ENCODE data around the gene GABRG1.

- TF ChIP-seq EZH2 (IDR thresholded peaks at IDR 0.05; ENCODE audit: low read length, unreplicated experiment) (no peak), EZH2phosphoT487 (IDR thresholded peaks at IDR 0.05; ENCODE audit: borderline replicate concordance, low read length) (no peak)
- TF ChIP-seq, protein P1, sequence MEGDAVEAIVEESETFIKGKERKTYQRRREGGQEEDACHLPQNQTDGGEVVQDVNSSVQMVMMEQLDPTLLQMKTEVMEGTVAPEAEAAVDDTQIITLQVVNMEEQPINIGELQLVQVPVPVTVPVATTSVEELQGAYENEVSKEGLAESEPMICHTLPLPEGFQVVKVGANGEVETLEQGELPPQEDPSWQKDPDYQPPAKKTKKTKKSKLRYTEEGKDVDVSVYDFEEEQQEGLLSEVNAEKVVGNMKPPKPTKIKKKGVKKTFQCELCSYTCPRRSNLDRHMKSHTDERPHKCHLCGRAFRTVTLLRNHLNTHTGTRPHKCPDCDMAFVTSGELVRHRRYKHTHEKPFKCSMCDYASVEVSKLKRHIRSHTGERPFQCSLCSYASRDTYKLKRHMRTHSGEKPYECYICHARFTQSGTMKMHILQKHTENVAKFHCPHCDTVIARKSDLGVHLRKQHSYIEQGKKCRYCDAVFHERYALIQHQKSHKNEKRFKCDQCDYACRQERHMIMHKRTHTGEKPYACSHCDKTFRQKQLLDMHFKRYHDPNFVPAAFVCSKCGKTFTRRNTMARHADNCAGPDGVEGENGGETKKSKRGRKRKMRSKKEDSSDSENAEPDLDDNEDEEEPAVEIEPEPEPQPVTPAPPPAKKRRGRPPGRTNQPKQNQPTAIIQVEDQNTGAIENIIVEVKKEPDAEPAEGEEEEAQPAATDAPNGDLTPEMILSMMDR (conservative IDR thresholded peaks at IDR 0.05; ENCODE audit: low read depth, low read length), result no peak
These were observed 1.0 kb upstream of the GABRG1 start for GRCh38 chr4:46124773-46125413.
